ENCODE results near the gene SLC44A3. TPM values are rescaled to one million over a fixed set of nuclear protein-coding genes. Genes with fewer than 3 reads are reported as not detected.
A peak's percentile ranks its signal among the peaks of the same experiment; 100 is the strongest.

Gene SLC44A3
- total and polyA plus RNA-seq, 4 donors = 9.3 to 31.8 (median 11.6) TPM

- peaks cover 0 to 35% (median 3%) of the 10 kb centered on the region in 5 donors for H3K4me1 ChIP-seq (ENCODE audit: control insufficient read depth in 5 of 5, insufficient read depth in 5 of 5, low read length in 5 of 5)
- TF ChIP-seq, protein P1, sequence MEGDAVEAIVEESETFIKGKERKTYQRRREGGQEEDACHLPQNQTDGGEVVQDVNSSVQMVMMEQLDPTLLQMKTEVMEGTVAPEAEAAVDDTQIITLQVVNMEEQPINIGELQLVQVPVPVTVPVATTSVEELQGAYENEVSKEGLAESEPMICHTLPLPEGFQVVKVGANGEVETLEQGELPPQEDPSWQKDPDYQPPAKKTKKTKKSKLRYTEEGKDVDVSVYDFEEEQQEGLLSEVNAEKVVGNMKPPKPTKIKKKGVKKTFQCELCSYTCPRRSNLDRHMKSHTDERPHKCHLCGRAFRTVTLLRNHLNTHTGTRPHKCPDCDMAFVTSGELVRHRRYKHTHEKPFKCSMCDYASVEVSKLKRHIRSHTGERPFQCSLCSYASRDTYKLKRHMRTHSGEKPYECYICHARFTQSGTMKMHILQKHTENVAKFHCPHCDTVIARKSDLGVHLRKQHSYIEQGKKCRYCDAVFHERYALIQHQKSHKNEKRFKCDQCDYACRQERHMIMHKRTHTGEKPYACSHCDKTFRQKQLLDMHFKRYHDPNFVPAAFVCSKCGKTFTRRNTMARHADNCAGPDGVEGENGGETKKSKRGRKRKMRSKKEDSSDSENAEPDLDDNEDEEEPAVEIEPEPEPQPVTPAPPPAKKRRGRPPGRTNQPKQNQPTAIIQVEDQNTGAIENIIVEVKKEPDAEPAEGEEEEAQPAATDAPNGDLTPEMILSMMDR (IDR thresholded peaks at IDR 0.05; ENCODE audit: control extremely low read depth, extremely low read depth) = no peak
- peak overlapping the region in 1 of 2 donors; percentile 44 for H3K9ac ChIP-seq (ENCODE audit: insufficient read depth in 1 of 2, low read length in 2 of 2)
- peak in 2 of 3 donors; percentile 69 to 80 for DNase-seq
- no peaks in the 10 kb centered on the region for H3K36me3 ChIP-seq (ENCODE audit: control insufficient read depth in 4 of 4, insufficient read depth in 4 of 4, low read length in 4 of 4)
- ATAC-seq (ENCODE audit: insufficient read depth, low FRiP score) = no peak
- no peaks in the 10 kb centered on the region for H3K27me3 ChIP-seq (ENCODE audit: control insufficient read depth in 3 of 3, insufficient read depth in 3 of 3, low read length in 2 of 3)
- H3K9me3 ChIP-seq (ENCODE audit: control insufficient read depth in 4 of 4, insufficient read depth in 3 of 4, low read length in 3 of 4) = no peaks in the 10 kb centered on the region
- no peak overlapping the region for H3K4me3 ChIP-seq
- H3K27ac ChIP-seq (ENCODE audit: low read depth in 1 of 2, low read length in 1 of 2) = no peak overlapping the region
- WGBS, 2 donors = 36 to 43% methylated on average over 6 of the region's 6 CpGs
These were observed 13.7 kb upstream of the SLC44A3 start for GRCh38 chr1:94806441-94806871.

DNA sequence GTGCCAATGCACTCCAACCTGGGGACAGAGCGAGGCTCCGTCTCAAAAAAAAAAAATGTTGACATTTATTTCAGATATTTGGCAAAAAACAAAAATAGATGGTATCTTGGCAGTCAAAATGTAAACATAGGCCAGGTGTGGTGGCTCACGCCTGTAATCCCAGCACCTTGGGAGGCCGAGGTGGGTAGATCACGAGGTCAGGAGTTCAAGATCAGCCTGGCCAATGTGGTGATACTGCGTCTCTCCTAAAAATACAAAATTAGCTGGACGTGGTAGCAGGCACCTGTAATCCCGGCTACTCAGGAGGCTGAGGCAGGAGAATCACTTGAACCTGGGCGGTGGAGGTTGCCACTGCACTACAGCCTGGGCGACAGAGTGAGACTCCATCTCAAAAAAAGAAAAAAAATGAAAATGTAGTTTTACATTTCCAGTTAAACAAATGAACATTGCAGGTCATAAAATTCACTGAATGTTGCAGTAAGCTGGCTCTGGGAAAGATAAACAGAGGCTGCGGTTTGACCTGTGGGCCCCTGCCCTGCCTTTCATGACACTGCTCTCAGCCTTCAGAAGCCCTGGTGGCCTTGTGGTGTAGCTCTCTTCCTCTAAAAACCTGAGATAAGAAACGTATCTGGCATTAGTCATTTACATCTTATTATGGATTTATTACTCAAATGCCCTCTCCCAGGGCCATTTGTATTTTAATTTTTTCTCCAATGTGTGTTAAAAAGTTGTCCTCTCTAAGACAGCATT, 12.2 kb upstream of the SLC44A3 start:
- H3K27me3 ChIP-seq (ENCODE audit: control insufficient read depth in 3 of 3, insufficient read depth in 3 of 3, low read length in 2 of 3) = no peaks in the 10 kb centered on the region
- no peak overlapping the region for H3K27ac ChIP-seq (ENCODE audit: low read depth in 1 of 2, low read length in 1 of 2)
- TF ChIP-seq, protein P1 (IDR thresholded peaks at IDR 0.05; ENCODE audit: control extremely low read depth, extremely low read depth) = no peak
- no peak for ATAC-seq (ENCODE audit: insufficient read depth, low FRiP score)
- H3K4me3 ChIP-seq = no peak overlapping the region
- H3K9me3 ChIP-seq (ENCODE audit: control insufficient read depth in 4 of 4, insufficient read depth in 3 of 4, low read length in 3 of 4) = peaks cover 0 to 2% (median 0%) of the 10 kb centered on the region in 4 donors
- H3K9ac ChIP-seq (ENCODE audit: insufficient read depth in 1 of 2, low read length in 2 of 2) = no peak overlapping the region
- DNase-seq = no peak
- WGBS, 2 donors = 79 to 83% methylated on average over 12 of the region's 12 CpGs
- peaks cover 0 to 22% (median 0%) of the 10 kb centered on the region in 5 donors for H3K4me1 ChIP-seq (ENCODE audit: control insufficient read depth in 5 of 5, insufficient read depth in 5 of 5, low read length in 5 of 5)
- no peaks in the 10 kb centered on the region for H3K36me3 ChIP-seq (ENCODE audit: control insufficient read depth in 4 of 4, insufficient read depth in 4 of 4, low read length in 4 of 4)

DNA sequence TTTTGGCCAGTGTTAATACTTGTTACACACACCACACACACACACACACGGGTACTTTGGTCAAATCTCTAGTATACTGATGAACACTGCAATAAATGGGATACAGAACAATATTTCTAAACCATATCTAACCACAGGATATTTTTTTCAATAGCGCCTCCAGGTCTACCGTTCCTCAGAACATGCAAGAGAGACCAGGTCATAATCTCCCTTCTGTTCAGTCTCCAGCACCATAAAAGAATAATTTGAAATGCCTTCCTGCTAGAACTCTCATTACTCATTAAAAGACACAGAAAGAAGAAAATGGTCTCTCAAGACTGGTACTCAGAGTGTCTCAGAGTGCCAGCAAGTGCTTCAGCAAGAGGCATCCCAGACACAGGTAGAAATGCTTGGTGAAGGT, 11.5 kb upstream of the SLC44A3 start:
- Histone ChIP-seq H3K27me3 (ENCODE audit: control insufficient read depth in 3 of 3, insufficient read depth in 3 of 3, low read length in 2 of 3) (no peaks in the 10 kb centered on the region), H3K4me3 (no peak overlapping the region), H3K9ac (ENCODE audit: insufficient read depth in 1 of 2, low read length in 2 of 2) (no peak overlapping the region), H3K36me3 (ENCODE audit: control insufficient read depth in 4 of 4, insufficient read depth in 4 of 4, low read length in 4 of 4) (no peaks in the 10 kb centered on the region), H3K4me1 (ENCODE audit: control insufficient read depth in 5 of 5, insufficient read depth in 5 of 5, low read length in 5 of 5) (peaks cover 0 to 15% (median 0%) of the 10 kb centered on the region in 5 donors), H3K27ac (ENCODE audit: low read depth in 1 of 2, low read length in 1 of 2) (no peak overlapping the region), H3K9me3 (ENCODE audit: control insufficient read depth in 4 of 4, insufficient read depth in 3 of 4, low read length in 3 of 4) (peaks cover 0 to 4% (median 0%) of the 10 kb centered on the region in 4 donors)
- no peak for ATAC-seq (ENCODE audit: insufficient read depth, low FRiP score)
- DNase-seq = no peak
- 55 to 78% methylated on average over 3 of the region's 3 CpGs for WGBS, 2 donors
- TF ChIP-seq, protein P1 (IDR thresholded peaks at IDR 0.05; ENCODE audit: control extremely low read depth, extremely low read depth) = no peak
